Loucy (cell line): ENCODE data around the gene PCYT2.

ENCODE experiments used
- H2AFZ ChIP-seq: fragments of 200-600 bp; sonication (generic); 2 replicates; pipeline ENCODE4 v1.6.0; 2016; ENCODE audit warnings: antibody characterized with exemption, mild to moderate bottlenecking, low read length, moderate library complexity
- H3F3A ChIP-seq: fragments of 200-600 bp; 2 replicates; pipeline ENCODE4 v1.6.0; 2016; ENCODE audit warnings: antibody characterized with exemption, low read depth, mild to moderate bottlenecking
- H3K27me3 ChIP-seq: fragments of 200-600 bp; sonication (generic); 2 replicates; pipeline ENCODE4 v1.6.1; 2014; ENCODE audit warnings: low read length, mild to moderate bottlenecking; ENCODE audit not compliant: insufficient read depth, poor library complexity, severe bottlenecking
- H3K36me3 ChIP-seq: fragments of 200-600 bp; sonication (generic); 2 replicates; pipeline ENCODE4 v1.6.1; 2016; ENCODE audit warnings: low read length; ENCODE audit not compliant: insufficient read depth
- H3K4me1 ChIP-seq: fragments of 200-600 bp; sonication (generic); 2 replicates; pipeline ENCODE4 v1.5.1; 2014; ENCODE audit warnings: low read length, mild to moderate bottlenecking; ENCODE audit not compliant: insufficient read depth, poor library complexity, severe bottlenecking
- H3K4me2 ChIP-seq: fragments of 200-600 bp; sonication (generic); 2 replicates; pipeline ENCODE4 v1.6.0; 2014; ENCODE audit warnings: antibody characterized with exemption, low read length, low read depth, mild to moderate bottlenecking; ENCODE audit not compliant: poor library complexity, severe bottlenecking
- H3K4me3 ChIP-seq: fragments of 200-600 bp; sonication (generic); 2 replicates; pipeline ENCODE4 v1.5.1; 2014; ENCODE audit warnings: low read length, mild to moderate bottlenecking, mixed read lengths; ENCODE audit not compliant: poor library complexity, severe bottlenecking
- H3K79me2 ChIP-seq: fragments of 200-600 bp; sonication (generic); 2 replicates; pipeline ENCODE4 v1.6.1; 2014; ENCODE audit warnings: low read length; ENCODE audit not compliant: insufficient read depth
- H3K9ac ChIP-seq: fragments of 200-600 bp; sonication (generic); 2 replicates; pipeline ENCODE4 v1.6.0; 2014; ENCODE audit warnings: mild to moderate bottlenecking, low read depth, low read length, moderate library complexity; ENCODE audit not compliant: poor library complexity, severe bottlenecking
- H3K9me2 ChIP-seq: fragments of 200-600 bp; sonication (generic); replicated peaks from 2 replicates; pipeline ENCODE4 v1.6.1; 2016; ENCODE audit warnings: low read depth, low read length, mixed read lengths
- H3K9me3 ChIP-seq: fragments of 200-600 bp; sonication (generic); 2 replicates; pipeline ENCODE4 v1.6.1; 2014; ENCODE audit warnings: mild to moderate bottlenecking, antibody characterized with exemption, low read length, low read depth; ENCODE audit not compliant: insufficient read depth
- H4K20me1 ChIP-seq: fragments of 200-600 bp; sonication (generic); 2 replicates; pipeline ENCODE4 v1.6.0; 2014; ENCODE audit warnings: antibody characterized with exemption, low read length, mild to moderate bottlenecking; ENCODE audit not compliant: insufficient read depth, poor library complexity, severe bottlenecking
- EZH2phosphoT487 ChIP-seq: fragments of 200-600 bp; IDR thresholded peaks from 2 replicates; pipeline ENCODE4 v1.6.1; 2018; ENCODE audit warnings: antibody characterized with exemption, mild to moderate bottlenecking, moderate library complexity, borderline replicate concordance
- TF ChIP-seq, protein P1 (sequence below): fragments of 200-600 bp; sonication (generic); conservative IDR thresholded peaks from 2 replicates; pipeline ENCODE4 v1.5.1; 2014; ENCODE audit warnings: mild to moderate bottlenecking, antibody characterized with exemption, low read length

PCYT2 gene

DNA sequence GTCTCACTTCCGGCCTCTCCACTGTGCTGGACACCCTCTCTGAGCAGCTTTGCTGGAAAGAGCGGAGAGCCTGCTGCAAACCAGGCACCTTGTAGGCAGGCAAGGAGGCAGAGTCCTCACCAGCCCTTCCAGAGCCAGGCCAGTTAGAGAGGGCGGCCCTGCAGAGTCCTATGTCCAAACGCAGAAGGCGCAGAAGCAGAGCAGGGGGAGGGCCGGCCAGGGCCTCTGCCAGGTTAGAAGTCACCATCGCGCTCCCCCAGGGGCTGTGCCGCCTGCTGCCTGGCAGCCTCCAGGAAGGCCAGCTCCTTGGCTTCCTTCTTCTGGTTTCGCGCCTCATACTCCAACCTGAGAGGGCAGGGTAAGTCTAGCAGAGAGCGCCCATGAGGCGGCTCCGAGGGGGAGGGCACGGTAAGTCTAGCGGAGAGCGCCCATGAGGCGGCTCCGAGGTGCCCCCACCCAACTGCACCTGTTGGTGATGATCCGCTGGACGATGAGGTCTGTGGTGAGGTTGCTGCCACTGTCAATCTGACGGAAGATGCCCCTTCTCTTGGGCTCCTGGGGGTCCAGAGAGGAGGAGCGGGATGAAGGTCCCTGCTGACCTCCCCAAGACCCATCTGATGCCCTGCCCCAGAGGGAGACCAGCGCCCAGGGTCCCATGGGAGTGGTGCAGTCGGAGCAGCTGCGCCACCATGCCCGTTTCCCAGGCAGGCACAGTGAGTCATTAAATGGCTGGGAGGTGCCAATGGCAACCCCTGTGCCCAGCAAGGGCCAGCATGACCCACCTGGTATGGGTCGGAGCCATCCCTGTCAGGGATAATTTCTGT is 6.4 kb downstream of the PCYT2 start:
- TF ChIP-seq, protein P1, sequence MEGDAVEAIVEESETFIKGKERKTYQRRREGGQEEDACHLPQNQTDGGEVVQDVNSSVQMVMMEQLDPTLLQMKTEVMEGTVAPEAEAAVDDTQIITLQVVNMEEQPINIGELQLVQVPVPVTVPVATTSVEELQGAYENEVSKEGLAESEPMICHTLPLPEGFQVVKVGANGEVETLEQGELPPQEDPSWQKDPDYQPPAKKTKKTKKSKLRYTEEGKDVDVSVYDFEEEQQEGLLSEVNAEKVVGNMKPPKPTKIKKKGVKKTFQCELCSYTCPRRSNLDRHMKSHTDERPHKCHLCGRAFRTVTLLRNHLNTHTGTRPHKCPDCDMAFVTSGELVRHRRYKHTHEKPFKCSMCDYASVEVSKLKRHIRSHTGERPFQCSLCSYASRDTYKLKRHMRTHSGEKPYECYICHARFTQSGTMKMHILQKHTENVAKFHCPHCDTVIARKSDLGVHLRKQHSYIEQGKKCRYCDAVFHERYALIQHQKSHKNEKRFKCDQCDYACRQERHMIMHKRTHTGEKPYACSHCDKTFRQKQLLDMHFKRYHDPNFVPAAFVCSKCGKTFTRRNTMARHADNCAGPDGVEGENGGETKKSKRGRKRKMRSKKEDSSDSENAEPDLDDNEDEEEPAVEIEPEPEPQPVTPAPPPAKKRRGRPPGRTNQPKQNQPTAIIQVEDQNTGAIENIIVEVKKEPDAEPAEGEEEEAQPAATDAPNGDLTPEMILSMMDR: no peak
- TF ChIP-seq EZH2phosphoT487: no peak
- Histone ChIP-seq H3K27me3 (no peaks in the 10 kb centered on the region), H3K9me3 (no peaks in the 10 kb centered on the region), H3K4me2 (no peak overlapping the region), H3K36me3 (peaks cover 3% of the 10 kb centered on the region; the same call in 1 of the 2 replicates), H3K9ac (no peak overlapping the region), H3F3A (no peaks in the 10 kb centered on the region; the same call in 1 of the 2 replicates), H3K4me1 (peaks cover 7% of the 10 kb centered on the region), H3K4me3 (no peak overlapping the region), H3K79me2 (peaks cover 9% of the 10 kb centered on the region), H4K20me1 (peaks cover 2% of the 10 kb centered on the region), H3K9me2 (no peaks in the 10 kb centered on the region), H2AFZ (no peak overlapping the region)

DNA sequence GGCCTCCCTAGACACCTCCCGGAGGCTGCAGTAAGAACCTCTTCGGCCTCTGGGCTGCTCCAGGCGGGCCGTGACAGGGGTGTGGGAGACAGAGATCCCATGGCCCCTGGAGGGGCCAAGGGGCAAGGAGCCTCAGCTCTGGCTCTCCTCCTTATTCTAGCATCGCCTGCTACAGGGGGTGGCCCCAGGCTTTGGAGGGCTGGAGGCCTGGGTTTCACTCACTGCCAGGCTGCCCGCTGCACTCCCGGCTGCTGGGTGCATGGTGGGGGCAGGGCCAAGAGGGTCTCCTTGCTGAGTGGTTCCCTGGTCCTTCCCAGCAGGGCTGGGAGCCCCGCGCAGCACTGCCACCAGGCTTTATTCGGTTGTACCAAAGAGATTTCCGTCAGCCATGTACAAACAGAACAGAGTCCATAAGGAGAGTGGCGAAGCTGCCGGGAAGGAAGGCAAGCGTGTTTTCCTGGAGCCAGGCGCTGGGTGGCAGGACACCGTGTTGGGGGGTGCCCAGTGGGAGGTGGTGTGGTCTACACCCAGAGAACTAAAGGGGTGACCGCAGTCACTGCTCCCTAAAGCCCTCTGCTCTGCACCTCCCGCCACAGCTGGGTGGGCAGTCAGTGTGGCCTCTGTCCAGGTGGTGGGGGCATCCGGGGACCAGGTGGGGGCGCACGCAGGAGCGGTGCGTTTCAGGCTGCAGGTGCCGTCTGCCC is 7.2 kb downstream of the PCYT2 start:
- Histone ChIP-seq H3K4me3 (no peak overlapping the region), H4K20me1 (no peaks in the 10 kb centered on the region), H3K9me3 (no peaks in the 10 kb centered on the region), H3K79me2 (peaks cover 1% of the 10 kb centered on the region; the same call in 1 of the 2 replicates), H3K36me3 (peaks cover 3% of the 10 kb centered on the region; the same call in 1 of the 2 replicates), H3K4me1 (no peaks in the 10 kb centered on the region), H3K27me3 (no peaks in the 10 kb centered on the region), H3F3A (no peaks in the 10 kb centered on the region; the same call in 1 of the 2 replicates), H3K4me2 (no peak overlapping the region), H3K9me2 (no peaks in the 10 kb centered on the region), H2AFZ (no peak overlapping the region), H3K9ac (no peak overlapping the region)
- TF ChIP-seq, protein P1: no peak
- no peak for TF ChIP-seq EZH2phosphoT487

DNA sequence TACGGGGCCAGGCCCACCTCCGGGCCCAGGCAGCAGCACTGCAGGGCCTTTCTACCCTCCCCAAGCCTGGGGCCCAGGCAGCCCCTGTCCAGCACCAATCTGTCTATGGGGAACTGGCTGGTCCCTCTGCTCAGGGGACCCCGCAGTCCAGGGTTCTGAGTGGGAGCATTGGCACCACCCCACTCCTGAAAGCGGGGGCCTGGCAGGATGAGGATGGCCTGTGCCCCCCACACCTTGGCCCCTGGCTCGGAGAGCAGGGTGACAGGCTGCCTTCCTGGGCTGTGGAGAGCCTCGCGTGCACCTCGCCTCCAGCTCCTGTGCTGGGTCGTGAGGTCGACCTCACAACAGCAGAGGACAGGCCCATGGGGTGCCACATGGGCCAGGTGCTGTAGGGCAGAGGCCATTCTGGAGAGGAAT is 7.8 kb downstream of the PCYT2 start:
- H3F3A ChIP-seq: no peaks in the 10 kb centered on the region; the same call in 1 of the 2 replicates
- TF ChIP-seq EZH2phosphoT487: no peak
- TF ChIP-seq, protein P1: no peak
- H4K20me1 ChIP-seq: no peaks in the 10 kb centered on the region
- no peak overlapping the region for H3K4me2 ChIP-seq
- H3K36me3 ChIP-seq: peaks cover 3% of the 10 kb centered on the region; the same call in 1 of the 2 replicates
- H3K27me3 ChIP-seq: no peaks in the 10 kb centered on the region
- no peaks in the 10 kb centered on the region for H3K9me3 ChIP-seq
- no peaks in the 10 kb centered on the region for H3K9me2 ChIP-seq
- H3K4me3 ChIP-seq: no peak overlapping the region
- no peak overlapping the region for H2AFZ ChIP-seq
- no peaks in the 10 kb centered on the region for H3K4me1 ChIP-seq
- H3K79me2 ChIP-seq: no peaks in the 10 kb centered on the region
- H3K9ac ChIP-seq: no peak overlapping the region
